ENCODE results near the gene CDKN3. TPM values are rescaled to one million over a fixed set of nuclear protein-coding genes. Genes with fewer than 3 reads are reported as not detected.
"Not testable (repeated sequence)": the region's sequence is repeated elsewhere in the genome, so short reads cannot be mapped to it uniquely, and the experiment has no call there.

The CDKN3 gene
- polyA plus RNA-seq, 1 donor, result 32.8 TPM

- no peak for DNase-seq
Measured at GRCh38 chr14:54368291-54368690, 28.5 kb upstream of the CDKN3 start.

GRCh38 chr14:54369343-54369742, 27.5 kb upstream of the CDKN3 start:
- DNase-seq, result no peak

GRCh38 chr14:54370323-54371198, 26.2 kb upstream of the CDKN3 start:
- no peak for DNase-seq

GRCh38 chr14:54374117-54374884, 22.5 kb upstream of the CDKN3 start:
- DNase-seq, result no peak

GRCh38 chr14:54377501-54377900, 19.3 kb upstream of the CDKN3 start:
- DNase-seq, result no peak

- DNase-seq, result not testable (repeated sequence)
Measured at GRCh38 chr14:54378893-54379292, 17.9 kb upstream of the CDKN3 start.

- DNase-seq, result not testable (repeated sequence)
Measured at GRCh38 chr14:54380558-54380957, 16.2 kb upstream of the CDKN3 start.

- DNase-seq, result no peak
Measured at GRCh38 chr14:54381821-54382220, 15.0 kb upstream of the CDKN3 start.

GRCh38 chr14:54383835-54384234, 13.0 kb upstream of the CDKN3 start:
- DNase-seq, result no peak

GRCh38 chr14:54385556-54385955, 11.3 kb upstream of the CDKN3 start:
- DNase-seq, result no peak

GRCh38 chr14:54387328-54387727, 9.5 kb upstream of the CDKN3 start:
- DNase-seq, result no peak

GRCh38 chr14:54392131-54392859, 4.5 kb upstream of the CDKN3 start:
- no peak for DNase-seq

- not testable (repeated sequence) for DNase-seq
Measured at GRCh38 chr14:54392986-54393884, 3.6 kb upstream of the CDKN3 start.

GRCh38 chr14:54394596-54394995, 2.2 kb upstream of the CDKN3 start:
- DNase-seq, result no peak

GRCh38 chr14:54395284-54395683, 1.5 kb upstream of the CDKN3 start:
- no peak for DNase-seq

GRCh38 chr14:54395716-54396115, 1.1 kb upstream of the CDKN3 start:
- DNase-seq, result no peak

GRCh38 chr14:54396183-54396492, 669 bp upstream of the CDKN3 start:
- no peak for DNase-seq

- DNase-seq, result no peak
Measured at GRCh38 chr14:54399560-54399959, 2.8 kb downstream of the CDKN3 start.

- DNase-seq, result not testable (repeated sequence)
Measured at GRCh38 chr14:54403401-54404005, 6.7 kb downstream of the CDKN3 start.

GRCh38 chr14:54410215-54410614, 13.4 kb downstream of the CDKN3 start:
- no peak for DNase-seq

- no peak for DNase-seq
Measured at GRCh38 chr14:54411371-54411770, 14.6 kb downstream of the CDKN3 start.
